Esophagus squamous epithelium (tissue), 4 donors: ENCODE data around the gene PEX5.

Experiments used
- CTCF ChIP-seq, 6 experiments: fragments of 450-650 bp in 4 of 6; fragments of 200-600 bp in 2 of 6; sonication (generic) in 2 of 6; IDR thresholded peaks; one replicate each; pipeline ENCODE4 v1.5.1; 2016 to 2019; ENCODE audit warnings: antibody characterized with exemption in 6 of 6, mild to moderate bottlenecking in 4 of 6, moderate library complexity in 4 of 6
- POLR2A ChIP-seq, 4 donors: fragments of 450-650 bp; IDR thresholded peaks; one replicate each; pipeline ENCODE4 v1.6.1; 2017; ENCODE audit warnings: antibody characterized with exemption in 4 of 4, mild to moderate bottlenecking in 4 of 4, moderate library complexity in 3 of 4

- no peak for TF ChIP-seq CTCF (IDR thresholded peaks at IDR 0.05)
- TF ChIP-seq POLR2A (IDR thresholded peaks at IDR 0.05): no peak
These were observed 38.6 kb upstream of the PEX5 start for GRCh38 chr12:7150841-7151240.
